Activated gamma-delta T cell (primary cell): ENCODE results near the gene DESI1.
"Not testable (repeated sequence)": the region's sequence is repeated elsewhere in the genome, so short reads cannot be mapped to it uniquely, and the experiment has no call there.

ENCODE experiments used
- DNase-seq: peaks from one replicate; lab custom pipeline; 2025; lab: John Stamatoyannopoulos, UW

DESI1 gene

DNA sequence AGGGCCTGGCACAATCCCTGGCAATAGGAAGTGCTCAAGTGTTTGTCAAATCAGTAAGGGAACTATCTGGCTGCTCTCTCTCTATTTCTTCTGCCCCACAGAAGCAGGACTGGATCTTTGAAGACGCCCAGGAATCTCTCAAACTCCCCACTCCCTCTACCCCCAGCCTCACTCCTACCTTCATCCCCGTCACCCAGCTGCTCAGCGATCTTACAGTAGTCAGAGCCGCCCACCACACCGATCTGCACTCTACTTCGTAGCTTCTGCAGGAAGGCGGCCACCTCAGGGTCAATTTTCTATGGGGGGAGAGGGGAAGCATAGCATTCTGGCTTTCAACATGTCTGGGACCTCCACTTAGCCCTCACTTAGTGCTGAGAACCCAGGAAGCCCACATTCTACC lies 34.9 kb downstream of the DESI1 start:
- no peak for DNase-seq

DNA sequence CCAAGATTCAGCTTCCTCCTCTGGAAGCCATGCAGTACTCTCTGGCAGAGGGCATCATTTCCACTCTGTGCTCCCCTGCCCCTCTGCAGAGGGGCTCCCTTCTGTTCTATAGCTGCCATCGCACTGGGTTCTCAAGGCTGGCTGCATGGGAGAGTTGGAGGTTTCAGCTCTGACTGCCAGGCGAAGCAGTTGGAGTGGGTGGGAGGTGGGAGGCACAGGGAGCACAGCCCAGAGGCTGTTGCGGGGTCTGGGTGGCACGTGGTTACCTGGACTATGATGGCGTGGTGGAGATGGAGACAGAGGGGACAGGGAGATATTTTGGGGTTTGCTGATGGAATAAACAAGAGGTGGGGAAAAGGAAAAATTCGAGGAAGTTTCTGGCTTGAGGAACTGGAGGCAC lies 36.0 kb downstream of the DESI1 start:
- DNase-seq: no peak

DNA sequence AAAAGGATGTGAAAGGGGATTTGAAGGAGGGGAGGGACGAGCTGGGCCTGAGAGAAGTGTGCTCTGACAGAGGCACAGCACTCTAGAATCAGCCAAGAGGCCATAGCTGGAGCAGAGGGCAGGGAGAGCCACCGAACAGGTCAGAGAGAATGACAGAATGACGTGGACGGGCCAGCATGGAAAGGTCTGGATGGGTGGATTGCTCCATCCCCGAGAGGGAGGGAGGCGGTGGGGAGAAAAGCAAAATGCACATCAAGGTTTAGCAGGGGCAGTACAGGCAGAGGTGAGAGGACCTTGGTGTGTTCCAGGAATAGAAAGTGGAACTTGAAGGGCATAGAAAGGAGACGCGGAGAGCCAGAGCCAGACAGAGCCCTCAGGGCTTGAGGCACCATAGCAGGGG lies 38.1 kb downstream of the DESI1 start:
- no peak for DNase-seq

DNA sequence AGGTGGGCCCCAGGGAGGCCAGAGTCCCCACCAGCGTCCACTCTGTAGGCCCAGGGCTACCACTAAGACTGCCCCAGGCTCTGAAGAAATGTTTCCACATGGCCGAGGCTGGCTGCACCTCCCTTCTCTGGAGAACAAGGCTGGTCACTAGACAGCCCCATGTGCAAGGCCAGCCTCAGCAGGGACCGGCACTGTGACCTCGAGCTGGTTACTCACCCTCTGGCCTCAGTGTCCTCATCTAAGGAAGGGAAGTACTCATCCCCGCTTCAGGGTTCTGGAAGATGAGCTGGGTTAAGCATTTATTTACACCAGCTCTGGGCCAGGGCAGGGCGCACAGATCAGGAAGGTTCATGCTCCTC lies 40.9 kb downstream of the DESI1 start:
- DNase-seq: no peak

DNA sequence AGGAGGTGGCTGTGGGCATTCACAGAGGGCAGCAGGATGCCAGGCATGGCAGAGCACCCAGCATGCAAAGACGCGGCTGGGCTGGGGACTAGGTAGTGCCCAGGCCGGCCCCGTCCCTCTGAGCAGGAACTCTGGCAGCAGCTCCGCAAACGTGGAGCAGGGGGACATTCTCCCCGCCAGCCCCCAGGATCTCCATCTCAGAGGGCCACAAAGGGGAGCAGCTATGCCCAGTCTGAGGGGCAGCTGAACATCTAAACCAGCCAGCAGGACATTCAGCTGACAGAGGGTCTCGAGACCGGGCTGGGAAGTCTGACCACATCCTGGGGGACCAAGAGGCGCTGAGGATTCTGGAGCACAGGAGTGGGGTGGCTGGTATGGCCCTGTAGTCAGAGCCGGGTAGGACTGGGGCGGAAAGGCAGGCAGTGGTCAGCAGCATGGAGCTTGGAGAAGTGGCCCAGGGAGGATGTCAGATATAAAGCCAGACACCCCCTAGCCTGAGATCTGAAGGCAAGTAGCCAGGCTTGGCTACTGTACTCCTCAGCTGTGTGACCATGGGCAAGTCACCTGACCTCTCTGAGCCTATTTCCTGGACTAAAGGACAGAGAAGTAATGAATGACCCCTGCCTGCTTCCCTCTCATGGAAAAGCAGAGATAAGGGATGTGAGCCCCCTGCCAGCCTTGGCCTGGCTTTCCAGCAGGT lies 41.4 kb downstream of the DESI1 start:
- no peak for DNase-seq

DNA sequence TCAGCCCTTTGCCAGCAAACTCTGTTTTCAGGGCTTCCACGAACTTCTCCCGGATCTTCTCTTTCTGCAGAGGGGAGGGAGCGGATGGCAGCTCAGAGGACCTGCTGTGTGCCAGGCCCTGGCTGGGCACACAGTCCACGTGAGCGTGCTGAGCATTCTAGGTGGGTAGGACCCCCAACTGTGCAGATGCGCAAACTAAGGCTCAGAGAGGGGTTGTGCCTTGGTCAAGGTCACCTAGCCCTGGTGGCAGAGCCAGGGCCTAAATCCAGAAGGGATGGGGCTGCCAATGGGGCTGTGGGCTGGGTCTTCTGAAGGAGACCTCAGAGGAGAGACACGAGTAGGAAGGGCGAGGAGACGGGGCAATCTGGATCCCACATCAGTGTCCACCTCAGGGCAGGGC lies 42.0 kb downstream of the DESI1 start:
- DNase-seq: no peak

DNA sequence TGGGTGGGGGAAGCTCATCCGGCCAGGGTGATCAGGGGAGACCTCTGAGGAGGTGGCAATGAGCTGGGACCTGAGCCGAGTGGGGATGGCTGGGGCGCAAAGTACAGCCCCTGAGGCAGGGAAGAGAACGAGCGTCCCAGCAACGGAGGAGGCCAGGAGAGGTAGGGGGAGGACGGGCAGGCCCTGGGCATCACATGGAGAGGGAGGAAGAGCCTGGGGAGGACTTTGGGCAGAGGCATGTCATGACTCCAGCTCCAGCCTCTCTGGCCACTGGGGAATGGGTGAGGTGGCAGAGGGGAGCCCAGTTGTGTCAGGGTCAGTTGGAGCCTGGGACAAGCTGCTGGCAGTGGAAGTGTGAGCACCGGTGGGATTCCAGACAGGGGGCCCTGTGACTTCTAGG lies 42.7 kb downstream of the DESI1 start:
- no peak for DNase-seq

GRCh38 chr22:41576877-41577276 lies 44.0 kb downstream of the DESI1 start:
- no peak for DNase-seq

DNA sequence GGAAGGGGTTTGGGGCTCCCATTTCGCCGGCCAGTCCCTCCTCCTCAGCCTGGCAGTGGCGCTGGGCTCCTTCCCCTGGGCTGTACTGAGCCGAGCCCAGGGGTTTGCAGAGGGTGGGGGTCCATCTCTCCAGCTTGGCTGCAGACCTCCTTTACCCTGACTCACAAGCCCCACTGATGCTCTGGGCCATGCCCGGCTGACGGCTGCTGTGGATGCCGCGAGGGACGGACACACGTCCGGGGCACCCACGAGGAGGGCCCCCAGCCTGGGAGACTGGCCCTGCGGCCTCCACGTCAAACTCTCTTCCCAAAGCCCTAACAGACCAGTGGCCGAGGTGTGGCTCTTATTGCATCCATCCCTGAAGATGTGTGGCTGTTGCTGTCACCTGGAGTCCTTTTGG lies 45.3 kb downstream of the DESI1 start:
- DNase-seq: no peak

DNA sequence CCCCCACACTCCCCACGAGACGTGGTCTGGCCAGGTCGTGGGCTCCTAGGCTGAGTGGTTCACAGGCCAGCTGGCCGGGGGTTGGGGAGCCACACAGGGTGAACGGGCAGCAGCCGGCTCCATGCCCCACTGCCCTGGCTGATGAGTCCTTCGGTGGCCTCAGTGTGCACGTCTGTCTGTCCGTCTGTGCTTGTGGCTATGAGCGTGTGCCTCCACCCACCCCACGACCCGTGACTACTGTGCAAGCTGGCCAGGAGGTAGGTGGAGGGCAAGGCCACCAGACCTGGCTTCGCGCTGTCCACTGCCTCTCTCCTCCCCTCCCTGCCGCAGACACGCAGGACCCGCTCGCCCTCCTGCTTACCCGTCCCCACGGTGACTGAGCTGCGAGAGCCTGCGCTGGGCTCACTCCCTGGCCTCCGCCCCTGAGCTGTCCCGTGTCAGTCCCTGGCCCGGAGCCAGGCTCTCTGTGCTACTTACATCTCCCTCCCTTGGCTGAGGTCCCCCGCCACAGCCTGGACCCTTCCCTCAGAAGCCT lies 45.9 kb downstream of the DESI1 start:
- DNase-seq: no peak

DNA sequence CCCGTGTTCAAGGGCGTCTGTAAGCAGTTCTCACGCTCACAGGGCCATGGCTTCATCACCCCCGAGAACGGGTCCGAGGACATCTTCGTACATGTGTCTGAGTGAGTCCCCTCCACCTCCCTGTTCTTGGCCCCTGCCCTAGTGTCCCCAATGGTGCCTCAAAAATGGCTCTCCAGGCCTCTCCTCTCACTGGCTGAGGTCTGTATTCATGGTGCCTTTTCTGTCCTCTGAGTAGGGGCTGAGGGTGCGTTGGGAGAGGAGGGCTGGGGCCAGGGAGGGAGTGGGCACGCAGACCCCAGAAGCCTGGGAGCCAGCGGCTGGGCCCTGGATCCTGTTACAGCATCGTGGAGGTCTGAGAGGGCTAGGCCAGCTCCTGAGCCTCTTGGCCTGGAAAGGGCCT lies 47.2 kb downstream of the DESI1 start:
- no peak for DNase-seq

- DNase-seq: not testable (repeated sequence)
Observed at GRCh38 chr22:41572305-41572704, 48.5 kb downstream of the DESI1 start.

- DNase-seq: no peak
Observed at GRCh38 chr22:41571786-41572185, 49.1 kb downstream of the DESI1 start.

GRCh38 chr22:41570221-41570620 lies 50.6 kb downstream of the DESI1 start:
- no peak for DNase-seq

GRCh38 chr22:41568811-41569210 lies 52.0 kb downstream of the DESI1 start:
- no peak for DNase-seq

GRCh38 chr22:41567512-41567768 lies 53.4 kb downstream of the DESI1 start:
- no peak for DNase-seq

DNA sequence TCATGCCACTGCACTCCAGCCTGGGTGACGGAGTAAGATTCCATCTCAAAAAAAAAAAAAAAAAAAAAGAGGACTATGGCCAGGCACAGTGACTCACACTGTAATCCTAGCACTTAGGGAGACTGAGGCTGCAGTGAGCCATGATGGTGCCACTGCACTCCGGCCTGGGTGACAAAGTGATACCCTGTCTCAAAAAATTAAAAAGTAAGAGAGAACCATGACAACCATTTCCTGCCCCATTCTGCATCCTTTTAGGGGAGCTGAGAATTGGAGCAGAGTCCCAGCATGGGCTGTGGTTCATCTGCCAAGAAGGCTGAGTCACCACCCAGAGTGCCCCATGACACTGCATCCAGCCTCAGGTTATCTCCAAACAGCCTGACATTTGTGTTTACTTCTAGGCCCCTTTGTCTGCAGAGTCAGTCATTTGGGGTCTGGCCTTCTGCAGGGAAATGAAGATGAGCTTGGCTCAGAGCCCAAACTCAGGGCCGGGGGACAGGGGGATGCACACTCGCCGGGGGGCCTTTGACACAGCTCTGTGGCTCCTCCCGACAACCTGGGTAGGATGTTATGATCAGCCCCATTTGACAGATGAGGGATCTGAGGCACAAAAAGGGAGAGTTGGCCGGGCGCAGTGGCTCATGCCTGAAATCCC lies 55.3 kb downstream of the DESI1 start:
- DNase-seq: no peak

GRCh38 chr22:41564563-41564962 lies 56.3 kb downstream of the DESI1 start:
- DNase-seq: no peak

DNA sequence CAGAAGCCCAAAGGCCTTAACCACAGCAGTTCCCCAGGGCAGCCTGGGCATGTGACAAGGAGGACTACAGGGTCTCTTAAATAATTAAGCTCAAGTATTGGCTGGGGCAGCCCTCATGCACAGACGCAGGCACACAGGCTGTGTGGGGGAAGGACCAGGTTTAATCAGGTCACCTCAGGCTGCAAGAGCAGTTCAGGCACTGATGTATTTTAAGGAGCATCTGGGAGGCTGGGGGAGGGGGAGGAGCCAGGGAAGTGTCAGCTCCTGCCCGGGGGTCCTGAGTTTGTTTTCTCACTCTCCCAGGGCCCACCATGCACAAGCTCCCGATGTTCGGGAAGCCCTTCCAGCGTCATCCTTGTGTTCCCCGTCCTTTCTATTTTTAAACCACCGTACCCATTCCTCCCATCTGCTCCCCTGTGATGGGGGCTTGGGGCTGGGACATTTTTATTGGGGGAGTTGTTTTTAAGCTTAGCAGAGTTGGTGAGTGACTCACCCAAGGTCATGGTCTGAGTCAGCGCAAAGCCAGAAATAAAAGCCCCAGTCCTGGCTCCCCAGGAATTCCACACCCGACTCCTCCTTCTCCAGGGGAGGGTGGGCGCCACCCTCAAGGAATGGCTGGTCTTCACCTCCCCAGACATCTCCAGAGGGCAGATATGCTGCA lies 57.7 kb downstream of the DESI1 start:
- no peak for DNase-seq

DNA sequence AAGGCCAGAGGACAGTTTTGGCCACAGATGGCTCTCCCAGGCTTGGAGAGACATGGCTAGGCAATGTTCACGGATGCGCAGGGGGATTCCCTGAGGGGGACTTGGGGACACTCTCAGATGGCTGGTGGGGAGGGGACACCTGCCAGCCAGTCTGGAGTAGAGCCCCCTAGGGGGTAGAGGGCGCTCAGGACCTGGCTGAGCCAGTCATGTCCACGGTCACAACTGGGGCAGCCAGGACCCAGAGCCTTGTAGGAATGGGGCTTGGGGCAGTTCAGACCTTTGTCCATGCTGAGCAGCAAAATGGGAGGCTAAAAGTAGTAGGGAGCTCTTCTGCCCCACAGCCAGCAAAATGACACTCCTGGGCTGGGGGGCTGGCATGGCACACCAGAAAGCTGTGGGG lies 58.4 kb downstream of the DESI1 start:
- no peak for DNase-seq

GRCh38 chr22:41561788-41562187 lies 59.1 kb downstream of the DESI1 start:
- DNase-seq: no peak

GRCh38 chr22:41561335-41561734 lies 59.5 kb downstream of the DESI1 start:
- no peak for DNase-seq

- DNase-seq: no peak
Observed at GRCh38 chr22:41560095-41560471, 60.8 kb downstream of the DESI1 start.

- not testable (repeated sequence) for DNase-seq
Observed at GRCh38 chr22:41558241-41558630, 62.6 kb downstream of the DESI1 start.
